DOHH2 (cell line): Measurements from ENCODE around the gene OR2T3.
"Not testable (repeated sequence)": the region's sequence is repeated elsewhere in the genome, so short reads cannot be mapped to it uniquely, and the experiment has no call there.

Experiments
- EZH2phosphoT487 ChIP-seq: fragments of 200-600 bp; sonication (generic); IDR thresholded peaks from 2 replicates; pipeline ENCODE4 v1.6.1; 2017; ENCODE audit warnings: borderline replicate concordance, mild to moderate bottlenecking, antibody characterized with exemption, low read length, moderate library complexity, mixed read lengths
- TF ChIP-seq, protein P1 (sequence below): fragments of 200-600 bp; sonication (generic); IDR thresholded peaks from one replicate; pipeline ENCODE4 v1.5.1; 2014; ENCODE audit warnings: antibody characterized with exemption, mild to moderate bottlenecking, low read depth, low read length; ENCODE audit not compliant: poor library complexity, severe bottlenecking

GRCh38 chr1:248475660-248476059 lies 2.5 kb downstream of the OR2T3 start:
- TF ChIP-seq, protein P1, sequence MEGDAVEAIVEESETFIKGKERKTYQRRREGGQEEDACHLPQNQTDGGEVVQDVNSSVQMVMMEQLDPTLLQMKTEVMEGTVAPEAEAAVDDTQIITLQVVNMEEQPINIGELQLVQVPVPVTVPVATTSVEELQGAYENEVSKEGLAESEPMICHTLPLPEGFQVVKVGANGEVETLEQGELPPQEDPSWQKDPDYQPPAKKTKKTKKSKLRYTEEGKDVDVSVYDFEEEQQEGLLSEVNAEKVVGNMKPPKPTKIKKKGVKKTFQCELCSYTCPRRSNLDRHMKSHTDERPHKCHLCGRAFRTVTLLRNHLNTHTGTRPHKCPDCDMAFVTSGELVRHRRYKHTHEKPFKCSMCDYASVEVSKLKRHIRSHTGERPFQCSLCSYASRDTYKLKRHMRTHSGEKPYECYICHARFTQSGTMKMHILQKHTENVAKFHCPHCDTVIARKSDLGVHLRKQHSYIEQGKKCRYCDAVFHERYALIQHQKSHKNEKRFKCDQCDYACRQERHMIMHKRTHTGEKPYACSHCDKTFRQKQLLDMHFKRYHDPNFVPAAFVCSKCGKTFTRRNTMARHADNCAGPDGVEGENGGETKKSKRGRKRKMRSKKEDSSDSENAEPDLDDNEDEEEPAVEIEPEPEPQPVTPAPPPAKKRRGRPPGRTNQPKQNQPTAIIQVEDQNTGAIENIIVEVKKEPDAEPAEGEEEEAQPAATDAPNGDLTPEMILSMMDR = not testable (repeated sequence)
- not testable (repeated sequence) for TF ChIP-seq EZH2phosphoT487
